ENCODE data around the gene RETSAT. TPM values are rescaled to one million over a fixed set of nuclear protein-coding genes. Genes with fewer than 3 reads are reported as not detected.

Gene RETSAT
- polyA plus RNA-seq, 2 of the 4 experiments (the other 2 are of a cell fraction): 42.3 to 51.6 TPM

DNA sequence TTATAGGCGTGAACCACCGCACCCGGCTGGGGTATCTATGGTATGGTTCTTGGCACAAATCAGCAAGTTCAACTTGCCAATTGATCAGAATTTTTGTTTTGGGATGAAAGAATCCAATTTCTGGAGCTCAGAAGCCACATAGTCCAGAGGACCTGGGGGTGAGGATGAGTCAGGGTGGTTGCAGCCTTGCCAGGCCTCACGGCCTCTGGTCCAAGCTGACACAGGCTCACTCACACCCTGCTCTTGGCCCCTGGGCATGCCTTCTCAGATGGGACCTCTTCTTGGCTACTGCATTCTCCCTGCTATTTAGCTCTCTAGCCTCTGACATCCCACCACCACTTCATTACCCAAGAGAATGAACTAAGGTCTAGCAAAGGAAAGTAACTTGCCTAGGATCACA lies 39.5 kb upstream of the RETSAT start (continued):
- TF ChIP-seq EP300 (IDR thresholded peaks at IDR 0.05) (no peak), EHMT2 (IDR thresholded peaks at IDR 0.05; ENCODE audit: low read depth) (no peak), KDM5A (IDR thresholded peaks at IDR 0.05) (no peak)

DNA sequence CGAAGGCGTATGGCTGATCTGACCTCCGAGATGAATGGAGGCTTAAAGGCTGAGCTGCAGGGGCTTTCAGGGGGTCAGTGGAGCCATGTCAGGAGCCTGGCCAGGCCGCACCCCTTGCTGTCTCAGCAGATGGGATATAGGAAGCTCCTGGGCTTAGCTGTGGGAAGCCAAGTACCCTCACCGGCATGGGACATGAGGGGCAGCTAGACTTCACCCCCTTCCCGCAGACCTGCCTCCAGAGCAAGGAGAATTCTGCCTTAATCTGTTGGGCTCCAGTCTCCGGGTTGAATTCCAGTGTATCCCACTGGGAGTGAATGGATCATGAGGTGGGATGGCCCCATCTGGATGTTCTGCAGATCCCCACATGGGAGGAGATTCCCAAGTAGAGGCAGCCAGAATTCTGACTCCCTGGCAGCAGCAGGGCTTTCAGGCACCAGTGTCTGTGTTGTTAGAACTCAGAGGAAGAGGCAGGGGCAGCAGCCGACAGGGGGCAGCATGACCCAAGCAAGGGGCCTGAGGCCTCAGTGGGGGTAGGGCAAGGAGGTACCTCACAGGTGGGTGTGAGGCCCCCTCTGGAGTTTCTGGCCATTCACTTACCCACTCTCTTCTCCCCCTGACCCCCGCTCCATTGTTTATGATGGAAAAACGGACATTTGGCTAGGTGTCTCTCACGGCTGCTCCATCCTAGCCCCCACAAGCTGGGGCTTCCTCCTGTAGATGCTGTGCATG lies 36.8 kb upstream of the RETSAT start:
- POLR2A ChIA-PET: interaction anchor here (0.6 kb wide), 1 partner anchor 12 kb away, joined by 5 read pairs; no protein-coding TSS in a partner anchor
- CTCF ChIA-PET: interaction anchor here (0.6 to 8.4 kb wide), 29 partner anchors 9 to 425 kb away, joined by 3 to 189 read pairs (median 5); partner anchors contain the start of gene MAT2A
- FAIRE-seq (no peak), ATAC-seq (peak; percentile 79 to 92), DNase-seq (ENCODE audit: low read depth in 1 of 2, low spot score in 1 of 2) (peak; percentile 71 to 85)
- peaks cover 6% of the 10 kb centered on the region; the same call in 2 of the 3 replicates for H3K4me1 ChIP-seq
- TF ChIP-seq JUNB (IDR thresholded peaks at IDR 0.05) (no peak), PHF8 (IDR thresholded peaks at IDR 0.05; ENCODE audit: borderline replicate concordance, low read depth) (no peak), RAD21 (conservative IDR thresholded peaks at IDR 0.05 in 1 of 2, IDR thresholded peaks at IDR 0.05 in 1 of 2) (peak; percentile 93 to 98), FOXS1 (CRISPR knock-in tag; IDR thresholded peaks at IDR 0.05) (no peak), TFCP2L1 (CRISPR knock-in tag; IDR thresholded peaks at IDR 0.05) (no peak), HEYL (CRISPR knock-in tag; IDR thresholded peaks at IDR 0.05) (no peak), HOXA7 (CRISPR knock-in tag; IDR thresholded peaks at IDR 0.05) (no peak), CBX2 (IDR thresholded peaks at IDR 0.05; ENCODE audit: borderline replicate concordance, low read depth) (no peak), RCOR1 (IDR thresholded peaks at IDR 0.05; ENCODE audit: low read depth, low read length) (no peak), FOSB (CRISPR knock-in tag; IDR thresholded peaks at IDR 0.05) (no peak), SMC3 (IDR thresholded peaks at IDR 0.05) (peak; percentile 92), HDAC2 (IDR thresholded peaks at IDR 0.05) (no peak), RNF2 (IDR thresholded peaks at IDR 0.05; ENCODE audit: borderline replicate concordance, low read depth) (no peak), CHD2 (IDR thresholded peaks at IDR 0.05; ENCODE audit: low read length, partially characterized antibody) (peak; percentile 29), KDM1A (IDR thresholded peaks at IDR 0.05; ENCODE audit: low read depth) (no peak), POLR2A (IDR thresholded peaks at IDR 0.05; ENCODE audit: low read length) (no peak), NPAS2 (CRISPR knock-in tag; IDR thresholded peaks at IDR 0.05; ENCODE audit: borderline replicate concordance) (no peak), ZNF302 (CRISPR knock-in tag; IDR thresholded peaks at IDR 0.05) (no peak), ZC3H11A (IDR thresholded peaks at IDR 0.05) (no peak), EHMT2 (IDR thresholded peaks at IDR 0.05; ENCODE audit: low read depth) (no peak), ZSCAN20 (CRISPR knock-in tag; IDR thresholded peaks at IDR 0.05) (no peak)
- TF ChIP-seq, protein P1, sequence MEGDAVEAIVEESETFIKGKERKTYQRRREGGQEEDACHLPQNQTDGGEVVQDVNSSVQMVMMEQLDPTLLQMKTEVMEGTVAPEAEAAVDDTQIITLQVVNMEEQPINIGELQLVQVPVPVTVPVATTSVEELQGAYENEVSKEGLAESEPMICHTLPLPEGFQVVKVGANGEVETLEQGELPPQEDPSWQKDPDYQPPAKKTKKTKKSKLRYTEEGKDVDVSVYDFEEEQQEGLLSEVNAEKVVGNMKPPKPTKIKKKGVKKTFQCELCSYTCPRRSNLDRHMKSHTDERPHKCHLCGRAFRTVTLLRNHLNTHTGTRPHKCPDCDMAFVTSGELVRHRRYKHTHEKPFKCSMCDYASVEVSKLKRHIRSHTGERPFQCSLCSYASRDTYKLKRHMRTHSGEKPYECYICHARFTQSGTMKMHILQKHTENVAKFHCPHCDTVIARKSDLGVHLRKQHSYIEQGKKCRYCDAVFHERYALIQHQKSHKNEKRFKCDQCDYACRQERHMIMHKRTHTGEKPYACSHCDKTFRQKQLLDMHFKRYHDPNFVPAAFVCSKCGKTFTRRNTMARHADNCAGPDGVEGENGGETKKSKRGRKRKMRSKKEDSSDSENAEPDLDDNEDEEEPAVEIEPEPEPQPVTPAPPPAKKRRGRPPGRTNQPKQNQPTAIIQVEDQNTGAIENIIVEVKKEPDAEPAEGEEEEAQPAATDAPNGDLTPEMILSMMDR (IDR thresholded peaks at IDR 0.05): peak; percentile 83
- TF ChIP-seq, protein P2, sequence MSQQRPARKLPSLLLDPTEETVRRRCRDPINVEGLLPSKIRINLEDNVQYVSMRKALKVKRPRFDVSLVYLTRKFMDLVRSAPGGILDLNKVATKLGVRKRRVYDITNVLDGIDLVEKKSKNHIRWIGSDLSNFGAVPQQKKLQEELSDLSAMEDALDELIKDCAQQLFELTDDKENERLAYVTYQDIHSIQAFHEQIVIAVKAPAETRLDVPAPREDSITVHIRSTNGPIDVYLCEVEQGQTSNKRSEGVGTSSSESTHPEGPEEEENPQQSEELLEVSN (IDR thresholded peaks at IDR 0.05; ENCODE audit: borderline replicate concordance, low read depth): no peak
- TF ChIP-seq, protein P3, sequence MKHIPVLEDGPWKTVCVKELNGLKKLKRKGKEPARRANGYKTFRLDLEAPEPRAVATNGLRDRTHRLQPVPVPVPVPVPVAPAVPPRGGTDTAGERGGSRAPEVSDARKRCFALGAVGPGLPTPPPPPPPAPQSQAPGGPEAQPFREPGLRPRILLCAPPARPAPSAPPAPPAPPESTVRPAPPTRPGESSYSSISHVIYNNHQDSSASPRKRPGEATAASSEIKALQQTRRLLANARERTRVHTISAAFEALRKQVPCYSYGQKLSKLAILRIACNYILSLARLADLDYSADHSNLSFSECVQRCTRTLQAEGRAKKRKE (CRISPR knock-in tag; IDR thresholded peaks at IDR 0.05; ENCODE audit: low read depth): no peak
- TF ChIP-seq, protein P4, sequence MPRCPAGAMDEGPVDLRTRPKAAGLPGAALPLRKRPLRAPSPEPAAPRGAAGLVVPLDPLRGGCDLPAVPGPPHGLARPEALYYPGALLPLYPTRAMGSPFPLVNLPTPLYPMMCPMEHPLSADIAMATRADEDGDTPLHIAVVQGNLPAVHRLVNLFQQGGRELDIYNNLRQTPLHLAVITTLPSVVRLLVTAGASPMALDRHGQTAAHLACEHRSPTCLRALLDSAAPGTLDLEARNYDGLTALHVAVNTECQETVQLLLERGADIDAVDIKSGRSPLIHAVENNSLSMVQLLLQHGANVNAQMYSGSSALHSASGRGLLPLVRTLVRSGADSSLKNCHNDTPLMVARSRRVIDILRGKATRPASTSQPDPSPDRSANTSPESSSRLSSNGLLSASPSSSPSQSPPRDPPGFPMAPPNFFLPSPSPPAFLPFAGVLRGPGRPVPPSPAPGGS (IDR thresholded peaks at IDR 0.05): no peak
- TF ChIP-seq, protein P5, sequence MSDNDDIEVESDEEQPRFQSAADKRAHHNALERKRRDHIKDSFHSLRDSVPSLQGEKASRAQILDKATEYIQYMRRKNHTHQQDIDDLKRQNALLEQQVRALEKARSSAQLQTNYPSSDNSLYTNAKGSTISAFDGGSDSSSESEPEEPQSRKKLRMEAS (IDR thresholded peaks at IDR 0.05): no peak
- H3K4me2 ChIP-seq: no peak overlapping the region
- H3K27ac ChIP-seq: no peak overlapping the region
- WGBS (ENCODE audit: missing lambda C conversion rate): 64% methylated on average over 10 of the region's 11 CpGs
- no peaks in the 10 kb centered on the region for H3K9me3 ChIP-seq
- no peak overlapping the region for H3K4me3 ChIP-seq

All from A549 (cell line).